Measurements from ENCODE around the gene RBM33. TPM values are rescaled to one million over a fixed set of nuclear protein-coding genes. Genes with fewer than 3 reads are reported as not detected.

The RBM33 gene
- total and polyA plus RNA-seq, 9 of the 15 experiments (the other 6 are each of a cell fraction or from before 2014, with no cell fraction given), result 4.4 to 80.7 (median 27.3) TPM

DNA sequence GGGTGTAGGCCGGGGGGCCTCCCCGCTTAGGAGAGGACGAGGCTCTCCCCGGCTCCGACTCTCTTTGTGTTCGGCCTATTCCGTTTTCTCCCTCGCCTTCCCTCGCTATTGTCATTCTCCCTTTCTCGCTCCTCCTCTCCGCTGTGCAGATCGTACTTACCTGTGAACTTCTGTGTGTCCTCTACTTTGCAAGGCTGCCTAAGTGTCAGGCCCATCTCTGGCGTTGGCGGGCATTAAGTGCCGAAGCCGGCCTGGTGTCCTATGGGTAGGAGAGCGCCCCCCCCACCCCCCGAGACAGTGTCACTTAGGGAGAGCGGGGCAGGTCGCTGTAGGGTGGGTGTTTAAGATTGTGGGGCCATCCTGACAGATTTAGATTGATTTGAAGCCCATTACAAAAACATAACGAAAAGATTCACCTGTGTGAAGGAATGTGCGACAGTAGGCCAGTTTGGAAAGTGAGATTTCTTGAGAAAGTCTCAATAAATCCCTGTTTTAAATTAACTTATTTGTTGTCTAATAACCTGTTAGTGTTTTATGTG lies 579 bp downstream of the RBM33 start (continued):
- TF ChIP-seq ZNF76 (CRISPR knock-in tag; IDR thresholded peaks at IDR 0.05; ENCODE audit: borderline replicate concordance) (no peak), ILF3 (IDR thresholded peaks at IDR 0.05; ENCODE audit: borderline replicate concordance) (no peak), TBP (optimal IDR thresholded peaks at IDR 0.05; ENCODE audit: low read depth, low read length) (peak; percentile 34), ZNF584 (CRISPR knock-in tag; IDR thresholded peaks at IDR 0.05; ENCODE audit: low read depth) (no peak), KAT7 (CRISPR knock-in tag; IDR thresholded peaks at IDR 0.05; ENCODE audit: borderline replicate concordance) (no peak), SAP30 (IDR thresholded peaks at IDR 0.05; ENCODE audit: borderline replicate concordance, insufficient read depth, low read depth, low read length, poor library complexity, severe bottlenecking) (peak; percentile 77), CCNT2 (IDR thresholded peaks at IDR 0.05; ENCODE audit: borderline replicate concordance, extremely low read depth, insufficient read length, low read depth, low read length) (no peak), ARID2 (IDR thresholded peaks at IDR 0.05) (no peak), HDAC1 (IDR thresholded peaks at IDR 0.05) (peak in 1 of 2 experiments; percentile 79; a peak in 1 of 4 replicates), CBX5 (IDR thresholded peaks at IDR 0.05; ENCODE audit: borderline replicate concordance, low read depth) (no peak), SREBF2 (CRISPR knock-in tag; IDR thresholded peaks at IDR 0.05) (0 out of 2 replicates have a peak, but pooled peaks have one; percentile 56), HNRNPLL (IDR thresholded peaks at IDR 0.05; ENCODE audit: low read depth, low read length, poor library complexity, severe bottlenecking) (no peak), MAZ (CRISPR knock-in tag; conservative IDR thresholded peaks at IDR 0.05 in 1 of 2, IDR thresholded peaks at IDR 0.05 in 1 of 2) (peak; percentile 14 to 39; a peak in 1 of 4 replicates), RBM34 (IDR thresholded peaks at IDR 0.05; ENCODE audit: borderline replicate concordance, insufficient read depth, low read length) (no peak), POLR3G (IDR thresholded peaks at IDR 0.05; ENCODE audit: extremely low read depth, insufficient read length, insufficient replicate concordance) (no peak), ZNF780A (CRISPR knock-in tag; IDR thresholded peaks at IDR 0.05) (no peak)
- TF ChIP-seq, protein P1, sequence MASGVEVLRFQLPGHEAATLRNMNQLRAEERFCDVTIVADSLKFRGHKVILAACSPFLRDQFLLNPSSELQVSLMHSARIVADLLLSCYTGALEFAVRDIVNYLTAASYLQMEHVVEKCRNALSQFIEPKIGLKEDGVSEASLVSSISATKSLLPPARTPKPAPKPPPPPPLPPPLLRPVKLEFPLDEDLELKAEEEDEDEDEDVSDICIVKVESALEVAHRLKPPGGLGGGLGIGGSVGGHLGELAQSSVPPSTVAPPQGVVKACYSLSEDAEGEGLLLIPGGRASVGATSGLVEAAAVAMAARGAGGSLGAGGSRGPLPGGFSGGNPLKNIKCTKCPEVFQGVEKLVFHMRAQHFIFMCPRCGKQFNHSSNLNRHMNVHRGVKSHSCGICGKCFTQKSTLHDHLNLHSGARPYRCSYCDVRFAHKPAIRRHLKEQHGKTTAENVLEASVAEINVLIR (CRISPR knock-in tag; IDR thresholded peaks at IDR 0.05), result no peak
- TF ChIP-seq, protein P2, sequence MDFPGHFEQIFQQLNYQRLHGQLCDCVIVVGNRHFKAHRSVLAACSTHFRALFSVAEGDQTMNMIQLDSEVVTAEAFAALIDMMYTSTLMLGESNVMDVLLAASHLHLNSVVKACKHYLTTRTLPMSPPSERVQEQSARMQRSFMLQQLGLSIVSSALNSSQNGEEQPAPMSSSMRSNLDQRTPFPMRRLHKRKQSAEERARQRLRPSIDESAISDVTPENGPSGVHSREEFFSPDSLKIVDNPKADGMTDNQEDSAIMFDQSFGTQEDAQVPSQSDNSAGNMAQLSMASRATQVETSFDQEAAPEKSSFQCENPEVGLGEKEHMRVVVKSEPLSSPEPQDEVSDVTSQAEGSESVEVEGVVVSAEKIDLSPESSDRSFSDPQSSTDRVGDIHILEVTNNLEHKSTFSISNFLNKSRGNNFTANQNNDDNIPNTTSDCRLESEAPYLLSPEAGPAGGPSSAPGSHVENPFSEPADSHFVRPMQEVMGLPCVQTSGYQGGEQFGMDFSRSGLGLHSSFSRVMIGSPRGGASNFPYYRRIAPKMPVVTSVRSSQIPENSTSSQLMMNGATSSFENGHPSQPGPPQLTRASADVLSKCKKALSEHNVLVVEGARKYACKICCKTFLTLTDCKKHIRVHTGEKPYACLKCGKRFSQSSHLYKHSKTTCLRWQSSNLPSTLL (IDR thresholded peaks at IDR 0.05), result no peak
- TF ChIP-seq, protein P3, sequence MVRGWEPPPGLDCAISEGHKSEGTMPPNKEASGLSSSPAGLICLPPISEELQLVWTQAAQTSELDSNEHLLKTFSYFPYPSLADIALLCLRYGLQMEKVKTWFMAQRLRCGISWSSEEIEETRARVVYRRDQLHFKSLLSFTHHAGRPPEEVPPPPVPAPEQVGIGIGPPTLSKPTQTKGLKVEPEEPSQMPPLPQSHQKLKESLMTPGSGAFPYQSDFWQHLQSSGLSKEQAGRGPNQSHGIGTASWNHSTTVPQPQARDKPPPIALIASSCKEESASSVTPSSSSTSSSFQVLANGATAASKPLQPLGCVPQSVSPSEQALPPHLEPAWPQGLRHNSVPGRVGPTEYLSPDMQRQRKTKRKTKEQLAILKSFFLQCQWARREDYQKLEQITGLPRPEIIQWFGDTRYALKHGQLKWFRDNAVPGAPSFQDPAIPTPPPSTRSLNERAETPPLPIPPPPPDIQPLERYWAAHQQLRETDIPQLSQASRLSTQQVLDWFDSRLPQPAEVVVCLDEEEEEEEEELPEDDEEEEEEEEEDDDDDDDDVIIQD (CRISPR knock-in tag; IDR thresholded peaks at IDR 0.05), result no peak
- TF ChIP-seq, protein P4, sequence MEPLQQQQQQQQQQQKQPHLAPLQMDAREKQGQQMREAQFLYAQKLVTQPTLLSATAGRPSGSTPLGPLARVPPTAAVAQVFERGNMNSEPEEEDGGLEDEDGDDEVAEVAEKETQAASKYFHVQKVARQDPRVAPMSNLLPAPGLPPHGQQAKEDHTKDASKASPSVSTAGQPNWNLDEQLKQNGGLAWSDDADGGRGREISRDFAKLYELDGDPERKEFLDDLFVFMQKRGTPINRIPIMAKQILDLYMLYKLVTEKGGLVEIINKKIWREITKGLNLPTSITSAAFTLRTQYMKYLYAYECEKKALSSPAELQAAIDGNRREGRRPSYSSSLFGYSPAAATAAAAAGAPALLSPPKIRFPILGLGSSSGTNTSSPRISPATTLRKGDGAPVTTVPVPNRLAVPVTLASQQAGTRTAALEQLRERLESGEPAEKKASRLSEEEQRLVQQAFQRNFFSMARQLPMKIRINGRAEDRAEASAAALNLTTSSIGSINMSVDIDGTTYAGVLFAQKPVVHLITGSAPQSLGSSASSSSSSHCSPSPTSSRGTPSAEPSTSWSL (CRISPR knock-in tag; IDR thresholded peaks at IDR 0.05; ENCODE audit: borderline replicate concordance), result no peak

All from K562 (cell line).